HEK293 (cell line): ENCODE measurements around the gene LILRA6.

Source experiments
- CTCF ChIA-PET: fragments of 350-600 bp; formaldehyde crosslinking; extraction: SDS; loops from one replicate; lab custom pipeline; 2021; ENCODE audit warnings: antibody characterized with exemption; lab: Yijun Ruan, JAX
- POLR2A ChIA-PET: fragments of 300-600 bp; formaldehyde crosslinking; extraction: SDS; loops from one replicate; lab custom pipeline; 2020; ENCODE audit warnings: antibody characterized with exemption, inconsistent platforms; lab: Yijun Ruan, JAX
- H3K27ac ChIP-seq: fragments of 200-500 bp; sonication (Bioruptor generic); 2 replicates; pipeline ENCODE4 v1.5.1; 2014; ENCODE audit warnings: low read depth, low read length, control low read depth, inconsistent platforms; ENCODE audit errors: extremely low read depth
- H3K36me3 ChIP-seq, 2 experiments: fragments of 200-500 bp in 1 of 2; sonication (Bioruptor generic) in 1 of 2; 1 replicate in 1 of 2; 2 replicates in 1 of 2; pipeline ENCODE4 v1.5.1; 2014 to 2017; ENCODE audit warnings: inconsistent platforms in 2 of 2, low read length in 2 of 2; ENCODE audit not compliant: control insufficient read depth in 2 of 2, insufficient read depth in 1 of 2
- H3K4me1 ChIP-seq: fragments of 200-500 bp; sonication (Bioruptor generic); 2 replicates; pipeline ENCODE4 v1.5.1; 2014; ENCODE audit warnings: mild to moderate bottlenecking, low read length, inconsistent platforms; ENCODE audit not compliant: control insufficient read depth, insufficient read depth
- H3K4me3 ChIP-seq: 2 replicates; pipeline ENCODE4 v1.5.1; 2011; ENCODE audit warnings: low read depth, mild to moderate bottlenecking, control low read depth, low read length, moderate library complexity
- H3K9me3 ChIP-seq: fragments of 200-500 bp; sonication (Bioruptor generic); 2 replicates; pipeline ENCODE4 v1.5.1; 2014; ENCODE audit warnings: low read depth, low read length, inconsistent platforms; ENCODE audit not compliant: control insufficient read depth, insufficient read depth
- ATF2 ChIP-seq: fragments of 450-650 bp; formaldehyde crosslinking; IDR thresholded peaks from 2 replicates; pipeline ENCODE4 v1.5.1; 2016; ENCODE audit warnings: missing biosample characterization, missing genetic modification characterization, low read depth
- BCL6B ChIP-seq: fragments of 450-650 bp; formaldehyde crosslinking; IDR thresholded peaks from 2 replicates; pipeline ENCODE4 v1.5.1; 2017; ENCODE audit warnings: missing biosample characterization, missing genetic modification characterization
- IKZF3 ChIP-seq: fragments of 450-650 bp; IDR thresholded peaks from 2 replicates; pipeline ENCODE4 v1.5.0; 2018; ENCODE audit warnings: missing biosample characterization, mild to moderate bottlenecking, missing genetic modification characterization, moderate library complexity
- PRDM6 ChIP-seq: fragments of 450-650 bp; formaldehyde crosslinking; IDR thresholded peaks from 2 replicates; pipeline ENCODE4 v1.5.1; 2017; ENCODE audit warnings: missing biosample characterization, missing genetic modification characterization
- RBAK ChIP-seq: fragments of 450-650 bp; formaldehyde crosslinking; IDR thresholded peaks from 2 replicates; pipeline ENCODE4 v1.5.1; 2016; ENCODE audit warnings: missing biosample characterization, missing genetic modification characterization
- SCRT1 ChIP-seq: fragments of 450-650 bp; formaldehyde crosslinking; IDR thresholded peaks from 2 replicates; pipeline ENCODE4 v1.5.1; 2016; ENCODE audit warnings: missing biosample characterization, missing genetic modification characterization, borderline replicate concordance
- SCRT2 ChIP-seq: fragments of 450-650 bp; formaldehyde crosslinking; IDR thresholded peaks from 2 replicates; pipeline ENCODE4 v1.5.1; 2016; ENCODE audit warnings: missing biosample characterization, missing genetic modification characterization
- TRIM28 ChIP-seq: IDR thresholded peaks from 2 replicates; pipeline ENCODE4 v1.6.1; 2011; ENCODE audit warnings: low read length, control low read depth, borderline replicate concordance
- TSHZ1 ChIP-seq: fragments of 450-650 bp; formaldehyde crosslinking; IDR thresholded peaks from 2 replicates; pipeline ENCODE4 v1.5.1; 2016; ENCODE audit warnings: missing biosample characterization, missing genetic modification characterization, borderline replicate concordance
- WT1 ChIP-seq: fragments of 450-650 bp; formaldehyde crosslinking; IDR thresholded peaks from 2 replicates; pipeline ENCODE4 v1.5.1; 2016; ENCODE audit warnings: missing biosample characterization, missing genetic modification characterization
- ZBTB6 ChIP-seq: fragments of 450-650 bp; formaldehyde crosslinking; IDR thresholded peaks from 2 replicates; pipeline ENCODE4 v1.5.1; 2017; ENCODE audit warnings: missing biosample characterization, missing genetic modification characterization
- ZNF140 ChIP-seq: fragments of 450-650 bp; formaldehyde crosslinking; IDR thresholded peaks from 2 replicates; pipeline ENCODE4 v1.5.1; 2016; ENCODE audit warnings: missing biosample characterization, missing genetic modification characterization
- ZNF157 ChIP-seq: fragments of 450-650 bp; formaldehyde crosslinking; IDR thresholded peaks from 2 replicates; pipeline ENCODE4 v1.5.1; 2016; ENCODE audit warnings: missing biosample characterization, missing genetic modification characterization
- ZNF169 ChIP-seq: fragments of 450-650 bp; formaldehyde crosslinking; IDR thresholded peaks from 2 replicates; pipeline ENCODE4 v1.5.1; 2016; ENCODE audit warnings: missing biosample characterization, missing genetic modification characterization
- ZNF19 ChIP-seq: fragments of 450-650 bp; formaldehyde crosslinking; IDR thresholded peaks from 2 replicates; pipeline ENCODE4; 2016; ENCODE audit warnings: missing biosample characterization, missing genetic modification characterization, low read depth
- ZNF23 ChIP-seq: fragments of 450-650 bp; formaldehyde crosslinking; IDR thresholded peaks from 2 replicates; pipeline ENCODE4 v1.5.1; 2016; ENCODE audit warnings: missing biosample characterization, missing genetic modification characterization, borderline replicate concordance
- ZNF239 ChIP-seq: fragments of 450-650 bp; formaldehyde crosslinking; IDR thresholded peaks from 2 replicates; pipeline ENCODE4 v1.5.1; 2016; ENCODE audit warnings: missing biosample characterization, missing genetic modification characterization
- ZNF266 ChIP-seq: fragments of 450-650 bp; formaldehyde crosslinking; IDR thresholded peaks from 2 replicates; pipeline ENCODE4 v1.5.1; 2016; ENCODE audit warnings: missing biosample characterization, missing genetic modification characterization, low read depth
- ZNF404 ChIP-seq: fragments of 450-650 bp; formaldehyde crosslinking; IDR thresholded peaks from 2 replicates; pipeline ENCODE4 v1.5.1; 2017; ENCODE audit warnings: missing biosample characterization, missing genetic modification characterization
- ZNF488 ChIP-seq: fragments of 450-650 bp; formaldehyde crosslinking; IDR thresholded peaks from 2 replicates; pipeline ENCODE4 v1.5.1; 2016; ENCODE audit warnings: missing biosample characterization, missing genetic modification characterization
- ZNF580 ChIP-seq: fragments of 450-650 bp; formaldehyde crosslinking; IDR thresholded peaks from 2 replicates; pipeline ENCODE4 v1.5.1; 2016; ENCODE audit warnings: missing biosample characterization, missing genetic modification characterization
- ZNF768 ChIP-seq: fragments of 450-650 bp; formaldehyde crosslinking; IDR thresholded peaks from 2 replicates; pipeline ENCODE4 v1.5.1; 2018; ENCODE audit warnings: missing biosample characterization, mild to moderate bottlenecking, missing genetic modification characterization

The LILRA6 gene

GRCh38 chr19:54252845-54253244 is 10.3 kb upstream of the LILRA6 start:
- TF ChIP-seq ZNF404: no peak
- TF ChIP-seq ZNF488: no peak
- no peak for TF ChIP-seq TSHZ1
- no peak for TF ChIP-seq ZNF23 (tag by site-specific recombination)
- TF ChIP-seq SCRT2 (tag by site-specific recombination): no peak
- peak; percentile 28; the same call in 1 of the 2 replicates for TF ChIP-seq ATF2
- TF ChIP-seq TRIM28: no peak
- no peak for TF ChIP-seq ZNF169
- TF ChIP-seq ZNF266 (tag by site-specific recombination): no peak
- TF ChIP-seq, all 188 proteins: peak for 1
- Histone ChIP-seq H3K4me1 (no peaks in the 10 kb centered on the region), H3K27ac (no peak overlapping the region), H3K4me3 (no peak overlapping the region), H3K36me3 (no peaks in the 10 kb centered on the region), H3K9me3 (no peaks in the 10 kb centered on the region)
- POLR2A ChIA-PET: no interaction called here
- CTCF ChIA-PET: interaction anchor here (0.5 to 0.7 kb wide), 2 partner anchors 110 to 1039 kb away, joined by 3 read pairs; no protein-coding TSS in a partner anchor

- H3K27ac ChIP-seq: no peak overlapping the region
- CTCF ChIA-PET: interaction anchor here (0.7 kb wide), 1 partner anchor 110 kb away, joined by 3 read pairs; no protein-coding TSS in a partner anchor
- no peak for TF ChIP-seq ZNF580 (tag by site-specific recombination)
- TF ChIP-seq BCL6B (tag by site-specific recombination): no peak
- TF ChIP-seq SCRT1 (tag by site-specific recombination): no peak
- TF ChIP-seq ZNF239: no peak
- no peak for TF ChIP-seq IKZF3
- TF ChIP-seq ZNF140 (tag by site-specific recombination): no peak
- no peak for TF ChIP-seq PRDM6
- TF ChIP-seq ZBTB6 (tag by site-specific recombination): no peak
- no peak for TF ChIP-seq ZNF768 (tag by site-specific recombination)
- no peak for TF ChIP-seq RBAK (tag by site-specific recombination)
- no peak for TF ChIP-seq ZNF488
- no peak for TF ChIP-seq ZNF19 (tag by site-specific recombination)
- TF ChIP-seq WT1 (tag by site-specific recombination): no peak
- no peak for TF ChIP-seq ZNF157
Observed at GRCh38 chr19:54252243-54252642, 9.7 kb upstream of the LILRA6 start.

More at GRCh38 chr19:54252243-54252642, 9.7 kb upstream of the LILRA6 start:
- Histone ChIP-seq H3K36me3 (no peaks in the 10 kb centered on the region), H3K9me3 (no peaks in the 10 kb centered on the region), H3K4me1 (no peaks in the 10 kb centered on the region), H3K4me3 (no peak overlapping the region)
- POLR2A ChIA-PET: interaction anchor here (0.6 kb wide), 1 partner anchor 148 kb away, joined by 7 read pairs; no protein-coding TSS in a partner anchor
